Activated B cell treated with CpG ODN at 0.5 μM for 24 hours (primary cell): ENCODE data around the gene NUFIP1. TPM values are rescaled to one million over a fixed set of nuclear protein-coding genes. Genes with fewer than 3 reads are reported as not detected.

Experiments
- ATAC-seq: fragments of 200-7000 bp; cut with Tn5 transposase; one replicate; pipeline ENCODE4 v1.10.0; 2021; ENCODE audit warnings: low read depth, mild to moderate bottlenecking, moderate library complexity
- CTCF ChIA-PET: fragments of 350-600 bp; sonication (Branson Sonifier 250); formaldehyde crosslinking; loops from one replicate; lab custom pipeline; 2021; ENCODE audit warnings: antibody characterized with exemption; lab: Charles Lee
- POLR2A ChIA-PET: fragments of 350-600 bp; sonication (Branson Sonifier 250); formaldehyde crosslinking; loops from one replicate; lab custom pipeline; 2021; ENCODE audit warnings: antibody characterized with exemption; lab: Charles Lee
- DNase-seq: peaks from one replicate; pipeline ENCODE4 v3.0.0; 2022
- H3K27ac Mint-ChIP-seq: one replicate; pipeline ENCODE4 v1.8.0; 2020; ENCODE audit warnings: mixed read lengths
- H3K27me3 Mint-ChIP-seq: one replicate; pipeline ENCODE4 v1.8.0; 2021; ENCODE audit warnings: mixed read lengths
- H3K36me3 Mint-ChIP-seq: one replicate; pipeline ENCODE4 v1.8.0; 2021; ENCODE audit warnings: low read depth, mixed read lengths
- H3K4me1 Mint-ChIP-seq: one replicate; pipeline ENCODE4 v1.8.0; 2021; ENCODE audit warnings: mixed read lengths
- H3K4me3 Mint-ChIP-seq: one replicate; pipeline ENCODE4 v1.8.0; 2020; ENCODE audit warnings: mild to moderate bottlenecking, mixed read lengths
- H3K9me3 Mint-ChIP-seq: one replicate; pipeline ENCODE4 v1.8.0; 2020; ENCODE audit warnings: mixed read lengths
- CTCF ChIP-seq: fragments of 200-600 bp; IDR thresholded peaks from one replicate; pipeline ENCODE4 v1.8.0; 2022; ENCODE audit warnings: antibody characterized with exemption, mild to moderate bottlenecking
- intact Hi-C: fragments of 100-400 bp; cut with micrococcal nuclease; formaldehyde crosslinking; loops from one replicate; pipeline ENCODE4 v1.15.1; 2024
- total RNA-seq: library from RNA; stranded (reverse); gene quantifications from 2 replicates; pipeline ENCODE4 v1.2.3, GENCODE V29; 2022

NUFIP1 gene
- total RNA-seq, 1 donor from 2014 or later, result 7.8 TPM

DNA sequence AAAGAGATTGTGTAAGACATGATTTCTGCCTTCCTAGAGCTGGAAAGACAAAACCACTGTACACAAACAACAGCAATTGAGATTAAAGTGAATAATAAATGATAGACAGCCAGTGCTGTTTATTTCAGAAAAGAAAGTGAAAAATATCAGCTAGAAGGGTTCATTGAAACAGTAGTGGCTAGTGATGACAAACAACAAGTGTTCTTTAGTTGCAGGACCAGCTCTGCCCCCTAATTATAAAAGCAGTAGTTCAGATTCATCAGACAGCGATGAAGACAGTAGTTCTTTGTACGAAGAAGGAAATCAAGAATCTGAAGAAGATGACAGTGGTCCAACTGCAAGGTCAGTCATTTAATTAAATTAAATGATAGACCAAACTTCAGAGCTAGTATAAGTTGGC is 14.8 kb upstream of the NUFIP1 start:
- CTCF ChIA-PET, result no interaction called here
- H3K4me3 Mint-ChIP-seq, result no peak overlapping the region
- DNase-seq (no peak), ATAC-seq (no peak)
- H3K36me3 Mint-ChIP-seq, result peaks cover 54% of the 10 kb centered on the region
- H3K27ac Mint-ChIP-seq, result no peak overlapping the region
- H3K9me3 Mint-ChIP-seq, result no peaks in the 10 kb centered on the region
- no peaks in the 10 kb centered on the region for H3K27me3 Mint-ChIP-seq
- H3K4me1 Mint-ChIP-seq, result no peaks in the 10 kb centered on the region
- TF ChIP-seq CTCF, result no peak
- intact Hi-C loops, result no loop called here
- POLR2A ChIA-PET, result no interaction called here

- Mint-ChIP-seq H3K36me3 (peaks cover 48% of the 10 kb centered on the region), H3K27me3 (no peaks in the 10 kb centered on the region)
- TF ChIP-seq CTCF, result no peak
Observed at GRCh38 chr13:45003417-45003816, 14.1 kb upstream of the NUFIP1 start.

GRCh38 chr13:44989941-44990340 is 670 bp upstream of the NUFIP1 start:
- ChIA-PET CTCF (no interaction called here), POLR2A (no interaction called here)
- H3K27me3 Mint-ChIP-seq, result no peaks in the 10 kb centered on the region

More at GRCh38 chr13:45003417-45003816, 14.1 kb upstream of the NUFIP1 start:
- no peak overlapping the region for H3K27ac Mint-ChIP-seq
- no peak for DNase-seq
- no peaks in the 10 kb centered on the region for H3K4me1 Mint-ChIP-seq
- ATAC-seq, result no peak
- POLR2A ChIA-PET, result no interaction called here
- no peak overlapping the region for H3K4me3 Mint-ChIP-seq
- CTCF ChIA-PET, result no interaction called here
- intact Hi-C loops, result no loop called here
- no peaks in the 10 kb centered on the region for H3K9me3 Mint-ChIP-seq

GRCh38 chr13:44978328-44978727 is 10.9 kb downstream of the NUFIP1 start:
- no peak overlapping the region for H3K27ac Mint-ChIP-seq

More at GRCh38 chr13:44989941-44990340, 670 bp upstream of the NUFIP1 start:
- Mint-ChIP-seq H3K27ac (peak overlapping the region; percentile 98), H3K9me3 (no peaks in the 10 kb centered on the region), H3K36me3 (peaks cover 28% of the 10 kb centered on the region), H3K4me1 (peaks cover 39% of the 10 kb centered on the region), H3K4me3 (peak overlapping the region; percentile 99)
- no peak for TF ChIP-seq CTCF
- intact Hi-C loops, result loop anchor here (1.0 to 10.0 kb wide), 10 partner anchors 72 to 1111 kb away; partner anchors contain the start of genes CCDC122, COG3, GTF2F2 and LACC1
- ATAC-seq, result no peak
- DNase-seq, result no peak

GRCh38 chr13:44976949-44977583 is 12.2 kb downstream of the NUFIP1 start:
- ChIA-PET POLR2A (no interaction called here), CTCF (interaction anchor here (0.7 kb wide), 1 partner anchor 493 kb away, joined by 3 read pairs; no protein-coding TSS in a partner anchor)
- DNase-seq (no peak), ATAC-seq (no peak)
- H3K4me3 Mint-ChIP-seq, result no peak overlapping the region
- intact Hi-C loops, result no loop called here
- H3K9me3 Mint-ChIP-seq, result no peaks in the 10 kb centered on the region
- no peak overlapping the region for H3K27ac Mint-ChIP-seq
- H3K27me3 Mint-ChIP-seq, result no peaks in the 10 kb centered on the region
- peaks cover 41% of the 10 kb centered on the region for H3K36me3 Mint-ChIP-seq
- TF ChIP-seq CTCF, result no peak
- peaks cover 2% of the 10 kb centered on the region for H3K4me1 Mint-ChIP-seq

More at GRCh38 chr13:44978328-44978727, 10.9 kb downstream of the NUFIP1 start:
- no peak overlapping the region for H3K4me3 Mint-ChIP-seq
- H3K27me3 Mint-ChIP-seq, result no peaks in the 10 kb centered on the region
- ChIA-PET CTCF (no interaction called here), POLR2A (no interaction called here)
- ATAC-seq, result no peak
- H3K36me3 Mint-ChIP-seq, result peaks cover 46% of the 10 kb centered on the region
- no peak for TF ChIP-seq CTCF
- H3K4me1 Mint-ChIP-seq, result peaks cover 2% of the 10 kb centered on the region
- intact Hi-C loops, result no loop called here
- DNase-seq, result no peak
- no peaks in the 10 kb centered on the region for H3K9me3 Mint-ChIP-seq
